Tibial nerve (tissue), 4 donors: Measurements from ENCODE around the gene SPINT1.

Source experiments
- CTCF ChIP-seq, 5 experiments: fragments of 200-600 bp in 3 of 5; fragments of 450-650 bp in 2 of 5; sonication (generic) in 3 of 5; IDR thresholded peaks; one replicate each; pipeline ENCODE4 v1.5.1; 2016 to 2019; ENCODE audit warnings: antibody characterized with exemption in 5 of 5, mild to moderate bottlenecking in 3 of 5, moderate library complexity in 2 of 5
- EP300 ChIP-seq, 2 donors: sonication (generic); formaldehyde crosslinking; IDR thresholded peaks; one replicate each; pipeline ENCODE4 v1.6.1; 2017; ENCODE audit warnings: antibody characterized with exemption in 2 of 2, mild to moderate bottlenecking in 1 of 2

GRCh38 chr15:40891810-40892446, 48.1 kb downstream of the SPINT1 start:
- TF ChIP-seq CTCF (IDR thresholded peaks at IDR 0.05) (peak; percentile 39 to 59 (median 49)), EP300 (IDR thresholded peaks at IDR 0.05) (no peak)
